GM12878 (cell line): ENCODE measurements around the gene HOTAIR. TPM values are rescaled to one million over a fixed set of nuclear protein-coding genes. Genes with fewer than 3 reads are reported as not detected.

Source experiments
- ATAC-seq: fragments of 200-7000 bp; cut with Tn5 transposase; 3 replicates; pipeline ENCODE4 v1.9.1; 2020; ENCODE audit warnings: mild to moderate bottlenecking, moderate library complexity
- BruUV-seq: library from RNA; stranded (reverse); fragments of 400-500 nt; replicated peaks from 2 replicates; lab custom pipeline; 2021; lab: Mats Ljungman, UMichigan
- CTCF ChIA-PET: fragments of 300-600 bp; sonication (Branson Sonifier 250); formaldehyde crosslinking; extraction: SDS; loops from one replicate; lab custom pipeline; 2021; ENCODE audit warnings: inconsistent platforms; lab: Yijun Ruan, JAX
- POLR2A ChIA-PET: fragments of 350-600 bp; formaldehyde crosslinking; extraction: SDS; loops from one replicate; lab custom pipeline; 2021; ENCODE audit warnings: inconsistent platforms; lab: Charles Lee
- RAD21 ChIA-PET: fragments of 300-600 bp; sonication (Branson Sonifier 250); formaldehyde crosslinking; loops from one replicate; lab custom pipeline; 2023; ENCODE audit warnings: antibody characterized with exemption; ENCODE audit not compliant: unreplicated experiment; lab: Charles Lee
- SMC1A ChIA-PET: fragments of 300-600 bp; sonication (Branson Sonifier 250); formaldehyde crosslinking; loops from one replicate; lab custom pipeline; 2023; ENCODE audit not compliant: unreplicated experiment, uncharacterized antibody; lab: Charles Lee
- DNase-seq: peaks from one replicate; pipeline ENCODE4 v3.0.0-alpha.2; 2011; ENCODE audit warnings: low read depth, low spot score
- FAIRE-seq: peaks from 3 replicates; lab custom pipeline; 2011; peaks lifted over from hg19 to GRCh38; lab: Jason Lieb, UNC
- H2AFZ ChIP-seq: 2 replicates; pipeline ENCODE4 v1.6.0; 2011; ENCODE audit warnings: low read depth, low read length, control low read depth; ENCODE audit not compliant: control insufficient read depth
- H3K27ac ChIP-seq: 2 replicates; pipeline ENCODE4 v1.5.1; 2011; ENCODE audit warnings: control low read depth; ENCODE audit not compliant: control insufficient read depth, insufficient read depth
- H3K27me3 ChIP-seq, 2 experiments: replicated peaks in 1 of 2; 2 replicates each; pipeline versions ENCODE4 v1.6.0 to v1.6.1; 2011; ENCODE audit warnings: low read length in 1 of 2; ENCODE audit not compliant: control insufficient read depth in 2 of 2, insufficient read depth in 2 of 2
- H3K36me3 ChIP-seq, 2 experiments: 2 replicates each; pipeline ENCODE4 v1.5.1; 2011; ENCODE audit warnings: low read length in 1 of 2; ENCODE audit not compliant: control insufficient read depth in 2 of 2, insufficient read depth in 2 of 2
- H3K4me1 ChIP-seq: 2 replicates; pipeline ENCODE4 v1.6.1; 2011; ENCODE audit warnings: mild to moderate bottlenecking, low read length, moderate library complexity, mixed read lengths; ENCODE audit not compliant: control insufficient read depth, insufficient read depth
- H3K4me2 ChIP-seq: 2 replicates; pipeline ENCODE4 v1.6.0; 2011; ENCODE audit warnings: control low read depth; ENCODE audit not compliant: control insufficient read depth, insufficient read depth
- H3K4me3 ChIP-seq: fragments of 200-600 bp; sonication (generic); 2 replicates; pipeline ENCODE4 v1.5.1; 2016
- H3K79me2 ChIP-seq: 2 replicates; pipeline ENCODE4 v1.6.0; 2011; ENCODE audit warnings: low read length; ENCODE audit not compliant: control insufficient read depth, insufficient read depth
- H3K9ac ChIP-seq: 2 replicates; pipeline ENCODE4 v1.8.0; 2011; ENCODE audit warnings: low read length, control low read depth, mixed read lengths; ENCODE audit not compliant: control insufficient read depth, insufficient read depth
- H3K9me3 ChIP-seq: replicated peaks from 3 replicates; pipeline ENCODE4 v1.5.1; 2011; ENCODE audit warnings: mild to moderate bottlenecking, low read length; ENCODE audit not compliant: control insufficient read depth, insufficient read depth
- H4K20me1 ChIP-seq: 2 replicates; pipeline ENCODE4 v1.6.0; 2011; ENCODE audit not compliant: control insufficient read depth, insufficient read depth
- ESRRA ChIP-seq: IDR thresholded peaks from 2 replicates; pipeline ENCODE4 v1.6.1; 2012; ENCODE audit warnings: mild to moderate bottlenecking, low read length, improper control_type of control experiment
- ETV6 ChIP-seq, 2 experiments: fragments of 450-650 bp in 1 of 2; IDR thresholded peaks in 1 of 2; conservative IDR thresholded peaks in 1 of 2; 2 replicates each; pipeline ENCODE4 v1.6.1; 2014; ENCODE audit warnings: antibody characterized with exemption in 1 of 2, borderline replicate concordance in 1 of 2, low read depth in 1 of 2, mild to moderate bottlenecking in 1 of 2, moderate library complexity in 1 of 2
- EZH2 ChIP-seq: IDR thresholded peaks from 2 replicates; pipeline ENCODE4 v1.6.1; 2012; ENCODE audit warnings: low read depth, mild to moderate bottlenecking, control low read depth, inconsistent platforms, low read length, borderline replicate concordance; ENCODE audit not compliant: control insufficient read depth
- JUNB ChIP-seq: IDR thresholded peaks from 2 replicates; pipeline ENCODE4 v1.6.1; 2016; ENCODE audit warnings: antibody characterized with exemption, mild to moderate bottlenecking
- MYC ChIP-seq: IDR thresholded peaks from 2 replicates; pipeline ENCODE4 v1.6.1; 2011; ENCODE audit warnings: mild to moderate bottlenecking, low read length, moderate library complexity, inconsistent platforms; ENCODE audit not compliant: insufficient read depth, insufficient replicate concordance, insufficient read length, severe bottlenecking
- RCOR1 ChIP-seq: conservative IDR thresholded peaks from 2 replicates; pipeline ENCODE4 v1.6.1; 2012; ENCODE audit warnings: low read depth, low read length, improper control_type of control experiment
- SMAD1 ChIP-seq: fragments of 450-650 bp; IDR thresholded peaks from 2 replicates; pipeline ENCODE4 v1.6.1; 2018; ENCODE audit warnings: mild to moderate bottlenecking, low read depth; ENCODE audit not compliant: partially characterized antibody
- SPI1 ChIP-seq: IDR thresholded peaks from 2 replicates; pipeline ENCODE4 v1.6.1; 2011; ENCODE audit warnings: low read depth, mild to moderate bottlenecking, low read length, moderate library complexity, borderline replicate concordance; ENCODE audit not compliant: insufficient read depth
- WGBS: methylation state at CpG from one replicate; pipeline ENCODE4 v1.1.6; 2016; ENCODE audit warnings: low lambda C conversion rate; ENCODE audit not compliant: insufficient replicate concordance, insufficient coverage; ENCODE audit errors: missing lambda C conversion rate; 5-methylcytosine and 5-hydroxymethylcytosine counted together
- in situ Hi-C: fragments of 300-500 bp; cut with MboI; formaldehyde crosslinking; loops from 9 replicates; pipeline ENCODE4 v1.14.3; 2018; ENCODE audit warnings: mixed read lengths
- intact Hi-C: fragments of 100-400 bp; cut with micrococcal nuclease; formaldehyde crosslinking; loops from one replicate; pipeline ENCODE4 v1.14.2; 2022; ENCODE audit not compliant: unreplicated experiment
- polyA plus RNA-seq, 11 experiments: library from polyadenylated mRNA; depleted of rRNA in 4 of 11; unstranded in 6 of 11; stranded (reverse) in 5 of 11; fragments of >200 nt; fragmentation: Nextera tagmentation in 4 of 11; fragmentation: Illumina TruSeq in 1 of 11; extraction: Ambion mirVana in 4 of 11; extraction: Trizol in 1 of 11; gene quantifications; 1 replicate in 1 of 11; 2 replicates in 10 of 11; pipeline versions ENCODE4 v1.2.1 to v1.2.3, GENCODE V29; 2011 to 2016; ENCODE audit warnings: inconsistent platforms in 2 of 11, missing spikeins in 2 of 11, low read depth in 1 of 11
- total RNA-seq, 4 experiments: library from RNA; depleted of rRNA in 3 of 4; stranded (reverse); fragments of >200 nt in 3 of 4; fragmentation: Illumina TruSeq in 1 of 4; extraction: Trizol in 1 of 4; gene quantifications; 2 replicates each; pipeline versions ENCODE4 v1.2.1 to v1.2.3, GENCODE V29; 2013 to 2021
- TF ChIP-seq, protein P1 (sequence below): fragments of 450-650 bp; IDR thresholded peaks from 2 replicates; pipeline ENCODE4 v1.6.1; 2017; ENCODE audit warnings: mild to moderate bottlenecking, moderate library complexity

Gene HOTAIR
- total and polyA plus RNA-seq, 10 of the 15 experiments (the other 5 are each of a cell fraction or from before 2014, with no cell fraction given), result not detected

DNA sequence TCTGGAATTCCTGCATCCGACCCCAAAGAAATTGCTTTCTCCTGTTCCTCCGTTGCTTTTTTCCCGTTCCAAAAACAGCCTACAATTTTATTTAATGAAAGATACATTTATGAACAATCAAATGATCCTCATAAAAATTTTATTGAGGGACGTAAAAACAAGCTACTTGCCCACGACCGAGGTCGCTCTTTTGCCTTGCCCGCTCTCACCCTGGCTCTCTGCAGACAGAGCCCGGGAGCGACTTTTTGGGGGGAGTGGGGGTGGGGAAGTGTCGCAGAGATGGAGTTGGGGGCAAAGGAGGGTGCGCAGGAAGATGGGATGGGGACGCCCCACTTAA lies 24.1 kb upstream of the HOTAIR start (continued):
- TF ChIP-seq, protein P1, sequence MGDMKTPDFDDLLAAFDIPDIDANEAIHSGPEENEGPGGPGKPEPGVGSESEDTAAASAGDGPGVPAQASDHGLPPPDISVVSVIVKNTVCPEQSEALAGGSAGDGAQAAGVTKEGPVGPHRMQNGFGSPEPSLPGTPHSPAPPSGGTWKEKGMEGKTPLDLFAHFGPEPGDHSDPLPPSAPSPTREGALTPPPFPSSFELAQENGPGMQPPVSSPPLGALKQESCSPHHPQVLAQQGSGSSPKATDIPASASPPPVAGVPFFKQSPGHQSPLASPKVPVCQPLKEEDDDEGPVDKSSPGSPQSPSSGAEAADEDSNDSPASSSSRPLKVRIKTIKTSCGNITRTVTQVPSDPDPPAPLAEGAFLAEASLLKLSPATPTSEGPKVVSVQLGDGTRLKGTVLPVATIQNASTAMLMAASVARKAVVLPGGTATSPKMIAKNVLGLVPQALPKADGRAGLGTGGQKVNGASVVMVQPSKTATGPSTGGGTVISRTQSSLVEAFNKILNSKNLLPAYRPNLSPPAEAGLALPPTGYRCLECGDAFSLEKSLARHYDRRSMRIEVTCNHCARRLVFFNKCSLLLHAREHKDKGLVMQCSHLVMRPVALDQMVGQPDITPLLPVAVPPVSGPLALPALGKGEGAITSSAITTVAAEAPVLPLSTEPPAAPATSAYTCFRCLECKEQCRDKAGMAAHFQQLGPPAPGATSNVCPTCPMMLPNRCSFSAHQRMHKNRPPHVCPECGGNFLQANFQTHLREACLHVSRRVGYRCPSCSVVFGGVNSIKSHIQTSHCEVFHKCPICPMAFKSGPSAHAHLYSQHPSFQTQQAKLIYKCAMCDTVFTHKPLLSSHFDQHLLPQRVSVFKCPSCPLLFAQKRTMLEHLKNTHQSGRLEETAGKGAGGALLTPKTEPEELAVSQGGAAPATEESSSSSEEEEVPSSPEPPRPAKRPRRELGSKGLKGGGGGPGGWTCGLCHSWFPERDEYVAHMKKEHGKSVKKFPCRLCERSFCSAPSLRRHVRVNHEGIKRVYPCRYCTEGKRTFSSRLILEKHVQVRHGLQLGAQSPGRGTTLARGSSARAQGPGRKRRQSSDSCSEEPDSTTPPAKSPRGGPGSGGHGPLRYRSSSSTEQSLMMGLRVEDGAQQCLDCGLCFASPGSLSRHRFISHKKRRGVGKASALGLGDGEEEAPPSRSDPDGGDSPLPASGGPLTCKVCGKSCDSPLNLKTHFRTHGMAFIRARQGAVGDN, result no peak

DNA sequence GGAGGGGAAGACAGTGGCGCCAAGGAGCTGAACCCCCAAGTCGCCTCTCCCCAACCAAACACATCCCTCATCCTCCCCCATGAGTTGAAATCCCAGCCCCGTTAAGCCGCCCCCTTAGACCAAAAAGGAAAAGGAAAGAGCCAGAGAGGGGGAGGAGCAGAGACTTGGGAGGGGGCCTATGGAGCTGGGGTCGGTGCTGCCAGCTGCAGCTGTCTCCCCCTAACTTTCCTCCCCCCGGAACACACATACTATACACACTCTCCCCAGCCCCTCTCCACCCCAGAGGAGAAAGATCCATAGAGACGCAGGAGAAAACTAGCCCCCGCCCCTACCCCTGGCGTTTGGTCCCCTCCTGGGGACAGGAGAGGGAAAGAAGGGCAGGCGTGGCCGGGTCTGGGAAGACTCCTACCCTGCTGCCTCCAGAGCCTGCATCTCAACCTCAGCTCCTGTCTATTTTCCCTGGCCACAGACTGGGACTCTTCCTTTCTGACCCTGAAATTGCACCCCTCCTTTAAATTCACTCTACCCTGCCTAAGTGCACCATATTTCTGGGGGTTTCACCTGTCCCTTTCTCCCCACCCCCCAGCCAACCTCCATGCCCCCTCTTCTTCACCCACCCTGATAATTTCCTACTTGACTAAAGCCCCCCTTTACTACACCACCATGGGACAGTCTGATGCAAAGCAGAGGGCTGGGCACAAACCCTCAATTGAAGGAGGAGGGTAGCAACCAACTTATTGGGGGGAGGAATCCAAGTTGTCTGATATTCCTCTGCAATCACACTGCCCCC lies 23.6 kb upstream of the HOTAIR start:
- in situ Hi-C loops, result no loop called here
- SMC1A ChIA-PET, result interaction anchor here (0.8 to 1.3 kb wide), 4 partner anchors 34 to 209 kb away, joined by 3 read pairs; partner anchors contain the start of gene HOXC5
- no peak for TF ChIP-seq SPI1
- TF ChIP-seq, protein P1, result no peak
- TF ChIP-seq ETV6 (conservative IDR thresholded peaks at IDR 0.05 in 1 of 2, IDR thresholded peaks at IDR 0.05 in 1 of 2; ENCODE audit: borderline replicate concordance in 1 of 2, low read depth in 1 of 2), result no peak
- no peak for TF ChIP-seq SMAD1
- no peak for TF ChIP-seq ESRRA
- TF ChIP-seq JUNB, result no peak
- peak; percentile 17; the same call in 1 of the 2 replicates for TF ChIP-seq EZH2
- TF ChIP-seq MYC, result no peak
- no peak for TF ChIP-seq RCOR1
- TF ChIP-seq, all 136 proteins: peak for 1
- Histone ChIP-seq H3K27me3 (peaks cover 20 to 50% of the 10 kb centered on the region in 2 experiments), H3K9me3 (no peaks in the 10 kb centered on the region), H3K9ac (no peak overlapping the region), H3K36me3 (no peaks in the 10 kb centered on the region), H3K4me3 (no peak overlapping the region), H3K4me1 (peaks cover 7% of the 10 kb centered on the region), H3K79me2 (no peaks in the 10 kb centered on the region), H2AFZ (no peak overlapping the region), H4K20me1 (no peaks in the 10 kb centered on the region), H3K27ac (no peak overlapping the region), H3K4me2 (no peak overlapping the region)
- no peak for FAIRE-seq
- WGBS, result 6% methylated on average over 11 of the region's 11 CpGs
- no peak for DNase-seq
- no TSS peak for BruUV-seq
- ChIA-PET RAD21 (interaction anchor here (0.7 kb wide), 1 partner anchor 25 kb away, joined by 3 read pairs; no protein-coding TSS in a partner anchor), CTCF (interaction anchor here (1.0 to 4.2 kb wide), 9 partner anchors 9 to 233 kb away, joined by 3 to 20 read pairs (median 4); partner anchors contain the start of genes HOXC5 and SMUG1), POLR2A (interaction anchor here (0.6 kb wide), 2 partner anchors 12 to 20 kb away, joined by 3 to 6 read pairs; no protein-coding TSS in a partner anchor)
- no peak for ATAC-seq
- intact Hi-C loops, result no loop called here
